HG02981 (cell line): ENCODE data around the gene OR2AE1.

Experiments used
- ATAC-seq: cut with Tn5 transposase; IDR thresholded peaks from one replicate; pipeline ENCODE4 v1.9.1; 2021; ENCODE audit warnings: mild to moderate bottlenecking, moderate library complexity; ENCODE audit not compliant: unreplicated experiment

Gene OR2AE1

DNA sequence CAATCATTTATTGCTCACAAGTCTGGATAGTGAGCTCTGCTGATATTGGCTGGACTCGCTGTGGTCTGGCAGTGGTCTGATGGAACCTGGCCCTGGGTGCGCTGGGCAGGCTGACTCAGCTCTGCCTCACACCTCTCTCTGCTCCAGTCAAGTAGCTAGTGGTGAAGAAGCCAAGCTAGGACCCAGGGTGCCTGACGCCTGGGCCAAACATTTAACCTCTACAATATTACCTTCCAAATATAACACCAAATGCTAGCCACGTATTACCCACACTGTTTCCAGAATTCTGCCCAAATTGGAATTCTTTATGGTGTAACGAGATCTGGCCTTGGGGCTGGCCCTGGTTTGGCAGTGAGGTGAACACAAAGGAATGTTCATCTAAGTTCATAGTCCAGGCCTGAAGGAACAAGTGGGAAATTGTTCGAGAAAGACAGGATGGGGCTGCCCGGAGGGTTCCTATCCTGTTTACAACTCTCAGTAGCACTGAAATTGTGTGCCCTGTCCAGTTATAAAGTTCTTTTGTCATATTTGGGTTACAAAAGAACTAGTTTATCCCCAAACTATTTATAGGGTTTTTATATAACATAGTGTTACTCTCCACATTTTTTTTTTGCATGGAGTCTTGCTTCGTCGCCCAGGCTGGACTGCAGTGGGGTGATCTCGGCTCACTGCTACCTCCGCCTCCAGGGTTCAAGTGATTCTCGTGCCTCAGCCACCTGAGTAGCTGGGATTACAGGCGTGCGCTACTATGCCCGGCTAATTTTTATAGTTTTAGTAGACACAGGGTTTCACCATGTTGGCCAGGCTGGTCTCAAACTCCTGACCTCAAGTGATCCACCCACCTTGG, 16.3 kb downstream of the OR2AE1 start:
- ATAC-seq: no peak

DNA sequence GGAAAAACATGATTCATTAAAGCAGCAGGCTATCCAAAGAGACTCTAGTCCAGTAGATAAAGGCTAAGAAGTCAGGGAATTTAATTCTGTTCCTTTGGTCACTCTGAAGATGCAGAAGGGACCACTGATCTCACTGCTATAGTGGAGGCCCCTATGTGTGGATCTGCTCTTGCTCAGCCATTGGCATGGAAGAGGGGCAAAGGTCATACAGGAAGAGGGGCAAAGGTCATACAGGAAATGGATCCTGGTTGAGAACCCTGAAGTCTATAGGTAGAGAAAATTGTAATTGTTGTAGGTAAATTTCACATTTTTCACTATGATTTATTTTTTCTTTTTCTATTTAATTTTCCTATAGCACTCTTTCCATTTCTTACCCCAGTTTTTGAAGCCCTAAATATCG, 21.6 kb downstream of the OR2AE1 start:
- ATAC-seq: no peak

DNA sequence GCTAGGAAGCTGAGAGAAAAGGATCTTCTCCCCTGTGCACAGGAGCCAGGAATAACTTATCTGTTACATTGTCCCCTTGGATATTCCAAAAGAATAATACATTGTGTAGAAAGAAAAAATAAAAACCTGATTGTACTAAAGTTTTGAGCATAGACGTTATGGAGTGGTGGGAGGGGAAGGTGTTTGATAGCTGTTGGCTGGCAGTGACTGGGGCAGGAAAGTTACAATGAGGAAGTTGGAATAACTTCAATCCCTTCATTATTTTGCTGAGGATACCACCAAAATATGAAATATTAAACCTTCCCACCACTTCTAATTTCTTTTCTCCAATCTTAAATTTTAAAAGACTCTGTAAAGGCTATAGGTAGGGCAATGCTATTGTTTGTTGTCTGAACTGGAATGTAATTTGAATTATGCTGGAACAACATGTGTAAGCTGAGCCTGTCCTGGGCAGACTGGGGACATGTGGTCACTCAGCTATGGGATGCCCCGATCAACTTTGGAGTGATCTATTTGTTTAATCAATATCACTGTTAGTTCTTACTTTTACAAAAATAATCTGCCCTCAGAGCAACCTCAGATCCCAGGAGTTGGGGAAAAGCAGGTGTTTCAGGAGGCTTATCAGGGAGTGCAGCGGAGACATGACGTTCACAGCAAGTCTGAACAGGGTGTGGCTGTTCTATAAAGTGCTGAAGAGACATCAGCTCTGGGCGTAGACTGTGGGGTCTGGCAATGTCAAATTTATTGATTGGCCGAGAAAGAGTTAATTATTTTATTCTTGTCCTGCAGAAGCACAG, 28.2 kb downstream of the OR2AE1 start:
- no peak for ATAC-seq

DNA sequence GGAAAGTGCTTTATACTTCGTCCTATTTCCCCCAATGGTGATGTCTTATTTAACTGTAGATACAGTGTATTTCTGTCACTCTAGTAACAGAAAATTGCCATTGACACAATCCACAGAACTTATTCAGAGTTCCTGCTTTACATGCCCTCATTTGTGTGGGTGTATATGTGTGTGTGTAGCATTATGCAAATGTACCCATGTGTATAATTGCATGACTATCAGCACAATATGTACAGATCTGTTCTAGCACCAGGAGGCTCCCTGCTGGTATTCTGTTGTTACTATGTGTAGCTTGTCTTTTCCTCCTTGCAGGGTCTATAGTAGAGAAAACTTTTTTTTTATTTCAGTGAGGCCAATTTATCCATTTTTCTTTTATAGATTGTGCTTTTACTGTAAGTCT, 32.5 kb downstream of the OR2AE1 start:
- no peak for ATAC-seq

DNA sequence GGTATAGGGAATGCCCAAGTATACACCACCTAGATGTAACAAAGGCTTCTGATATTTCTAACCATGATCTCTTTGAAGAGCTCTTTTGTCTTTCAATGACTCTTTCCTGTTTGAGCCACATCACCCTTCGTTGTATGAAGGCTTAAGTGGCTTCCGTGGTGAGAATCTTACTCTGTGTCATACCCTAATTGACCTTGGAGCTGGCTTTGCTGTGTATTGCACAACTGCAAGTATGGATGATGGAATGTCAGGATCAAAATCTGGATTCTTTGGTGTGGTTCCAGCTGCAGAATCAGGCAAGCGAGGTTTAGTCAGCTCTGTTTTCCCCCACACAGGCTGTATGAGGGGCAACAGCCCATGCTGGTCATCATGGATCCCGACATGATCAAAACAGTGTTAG, 33.0 kb downstream of the OR2AE1 start:
- ATAC-seq: no peak

DNA sequence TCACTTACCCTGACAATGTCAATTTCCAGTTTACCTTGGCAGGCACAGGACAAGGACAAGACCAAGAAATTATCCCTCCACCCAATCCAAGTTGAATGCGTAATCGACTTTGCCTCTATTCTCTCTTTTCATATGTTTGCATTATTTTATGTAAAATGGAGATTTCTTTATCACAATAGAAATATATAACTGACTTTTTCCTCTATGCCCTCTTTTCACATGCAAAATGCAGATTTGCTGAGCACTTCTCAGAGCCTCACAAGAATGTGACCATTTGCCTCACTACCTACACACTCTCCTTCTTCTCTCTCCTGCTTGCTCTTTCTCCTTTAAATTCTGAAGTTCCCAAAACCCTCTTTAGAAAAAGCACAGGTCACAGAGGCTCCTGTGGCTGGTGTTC, 33.9 kb downstream of the OR2AE1 start:
- ATAC-seq: no peak

DNA sequence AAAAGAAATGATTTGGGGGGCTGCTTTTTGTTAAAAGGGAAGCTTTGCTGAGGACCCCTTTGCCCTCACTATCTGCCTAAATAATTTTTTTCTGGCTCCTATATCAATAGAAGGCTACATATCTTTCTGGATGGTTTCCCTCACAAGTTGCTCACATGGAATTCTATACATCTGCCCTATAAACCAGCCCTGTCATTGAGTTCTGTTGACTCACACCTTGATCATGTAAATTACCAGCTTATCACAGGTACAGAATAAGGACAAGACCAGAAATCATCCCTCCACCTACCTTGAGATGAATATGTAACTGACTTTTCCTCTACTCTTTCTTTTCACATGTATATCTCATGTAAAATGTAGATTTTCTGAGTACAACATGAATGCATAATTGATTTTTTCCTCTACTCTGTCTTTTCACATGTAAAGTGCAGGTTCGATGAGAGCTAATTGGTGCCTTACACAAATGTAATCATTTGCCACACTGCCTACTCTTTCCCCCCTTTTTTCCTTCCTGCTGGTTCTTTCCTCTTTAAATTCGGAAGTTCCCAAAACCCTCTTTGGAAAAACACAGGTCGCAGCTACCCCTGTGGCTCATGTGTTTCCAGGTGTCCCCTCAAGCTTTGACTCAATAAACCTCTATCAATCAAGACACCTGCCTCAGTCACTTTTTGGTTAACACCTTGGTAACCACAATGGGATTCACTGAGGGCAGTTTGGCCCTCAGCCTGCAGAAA, 36.5 kb downstream of the OR2AE1 start:
- no peak for ATAC-seq

DNA sequence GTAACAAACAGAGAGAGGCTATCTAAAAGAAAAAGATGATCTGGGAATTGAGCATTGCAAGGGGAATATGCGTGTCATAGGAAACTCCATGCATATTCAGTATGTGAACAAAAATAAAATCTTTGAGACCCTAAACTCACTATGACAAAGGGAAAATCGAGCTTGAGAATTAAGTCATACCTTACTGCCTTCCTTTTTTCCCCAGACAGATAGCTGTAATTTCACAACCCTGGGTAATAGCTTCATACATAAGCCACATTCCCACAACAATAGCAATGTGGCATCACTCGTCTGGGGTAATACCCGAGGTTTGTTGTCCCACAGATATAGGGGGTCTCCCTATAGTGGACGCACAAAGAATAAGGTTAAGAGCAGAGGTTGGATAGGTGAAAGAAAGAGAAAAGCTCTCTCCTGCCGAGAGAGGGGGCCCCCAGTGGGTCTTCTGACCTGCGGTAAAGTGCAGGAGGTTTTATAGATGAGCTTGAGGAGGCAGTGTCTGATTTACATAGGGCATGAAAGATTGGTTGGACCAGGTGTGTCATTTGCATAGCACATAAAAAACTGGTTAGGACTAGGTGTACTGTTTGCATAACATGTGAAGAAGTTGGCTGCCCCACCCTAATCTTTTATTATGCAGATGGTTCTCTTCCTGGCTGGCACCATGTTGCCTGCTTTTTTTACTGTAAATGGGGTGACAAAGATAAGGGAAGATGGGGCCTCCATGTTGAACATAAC, 37.4 kb downstream of the OR2AE1 start:
- no peak for ATAC-seq

DNA sequence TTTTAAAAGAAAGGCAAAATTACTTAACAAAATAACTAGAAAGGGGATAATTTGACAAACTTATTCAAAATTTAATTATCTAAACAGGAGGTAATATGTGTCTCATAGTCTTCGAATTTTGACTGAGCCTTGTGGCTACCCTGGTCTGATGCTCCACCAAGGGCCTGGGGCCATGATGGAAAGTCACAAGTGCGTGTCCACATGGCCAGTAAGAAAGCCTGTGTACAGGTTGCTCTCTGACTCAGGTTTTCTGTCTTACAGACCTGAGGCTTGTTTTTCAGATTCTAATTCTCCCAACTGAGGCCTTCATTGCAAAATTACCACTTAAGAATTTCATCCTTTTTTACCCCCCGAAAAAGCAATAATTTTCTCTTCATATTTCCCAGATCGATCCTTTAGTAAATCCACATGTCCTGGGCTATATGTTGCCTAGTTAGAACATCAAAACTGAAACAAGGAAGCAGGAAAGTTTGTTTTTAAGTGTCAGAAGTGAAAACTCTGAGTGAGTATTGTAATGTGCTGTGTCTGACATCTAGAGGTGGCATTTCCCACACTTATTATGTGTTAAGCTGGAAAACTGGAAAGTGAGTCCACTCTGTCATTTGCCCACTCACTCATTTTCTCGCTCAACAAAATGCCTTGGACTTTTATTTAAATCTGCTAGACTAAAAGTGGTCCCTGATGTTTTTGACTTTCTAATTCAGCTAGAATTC, 39.0 kb downstream of the OR2AE1 start:
- no peak for ATAC-seq

DNA sequence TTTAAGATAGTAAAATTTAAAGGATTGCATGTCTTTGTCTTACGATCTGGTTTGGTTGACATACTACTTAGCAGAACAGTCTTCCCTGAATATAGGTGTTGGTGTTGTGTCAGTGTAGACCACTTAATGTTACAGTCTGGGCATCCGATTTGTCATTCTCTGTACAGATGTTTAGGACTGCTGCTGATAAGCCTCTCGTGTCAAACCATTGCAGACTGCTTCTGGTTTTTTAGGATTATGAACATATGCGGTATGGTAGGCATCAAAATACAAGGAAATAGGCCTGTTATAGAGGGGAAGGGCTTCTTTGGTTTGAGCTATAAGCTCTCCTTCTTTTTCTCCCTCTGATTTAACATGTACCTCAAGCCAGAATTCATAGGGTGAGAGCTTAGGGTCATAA, 41.6 kb downstream of the OR2AE1 start:
- ATAC-seq: no peak

DNA sequence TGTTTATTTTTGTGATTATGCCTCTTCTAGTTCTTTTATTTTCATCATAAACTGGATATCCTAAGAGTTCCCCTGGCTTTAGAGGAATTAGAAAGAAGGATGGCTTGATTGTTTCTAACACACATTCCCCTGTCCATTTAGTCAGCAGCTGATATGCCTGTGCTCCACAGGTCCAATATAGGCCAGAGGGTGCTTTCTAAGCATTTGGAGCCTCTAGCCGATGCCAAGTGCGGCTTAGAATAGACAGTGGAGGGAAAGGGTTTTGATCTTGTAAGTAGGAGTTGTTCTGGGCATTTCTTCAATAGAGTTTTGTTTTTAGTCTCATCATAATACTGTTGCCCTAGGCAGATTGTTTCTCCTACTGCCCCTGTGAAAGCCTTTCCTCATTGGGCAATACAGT, 42.5 kb downstream of the OR2AE1 start:
- no peak for ATAC-seq

DNA sequence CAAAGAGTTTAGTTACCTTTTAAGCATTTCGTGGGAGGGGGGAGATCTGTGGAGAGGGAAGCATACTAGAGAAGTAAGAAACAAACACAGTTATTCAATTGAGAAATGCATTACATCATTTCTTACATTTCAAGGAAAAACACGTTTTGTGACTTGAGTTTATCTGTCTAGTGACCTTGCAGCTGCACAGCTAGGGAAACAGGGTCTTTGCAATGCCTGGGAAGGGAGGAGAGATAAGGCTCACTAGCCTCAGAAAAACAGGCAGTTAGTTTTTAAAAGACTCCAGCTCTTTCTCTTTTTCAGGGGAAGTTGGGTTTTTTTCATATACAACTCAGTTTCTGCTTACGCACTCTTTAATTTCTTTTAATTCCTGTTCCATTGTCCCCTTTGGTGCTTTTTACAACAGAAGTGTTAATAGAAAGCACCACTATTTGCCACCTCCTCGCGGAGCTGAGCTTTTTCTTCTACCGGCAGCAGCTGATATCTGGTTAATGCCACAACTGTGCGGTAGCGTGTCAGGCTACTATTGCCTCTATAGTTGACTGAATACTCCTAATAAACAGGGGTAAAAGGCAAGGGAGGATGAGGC, 43.5 kb downstream of the OR2AE1 start:
- ATAC-seq: no peak

DNA sequence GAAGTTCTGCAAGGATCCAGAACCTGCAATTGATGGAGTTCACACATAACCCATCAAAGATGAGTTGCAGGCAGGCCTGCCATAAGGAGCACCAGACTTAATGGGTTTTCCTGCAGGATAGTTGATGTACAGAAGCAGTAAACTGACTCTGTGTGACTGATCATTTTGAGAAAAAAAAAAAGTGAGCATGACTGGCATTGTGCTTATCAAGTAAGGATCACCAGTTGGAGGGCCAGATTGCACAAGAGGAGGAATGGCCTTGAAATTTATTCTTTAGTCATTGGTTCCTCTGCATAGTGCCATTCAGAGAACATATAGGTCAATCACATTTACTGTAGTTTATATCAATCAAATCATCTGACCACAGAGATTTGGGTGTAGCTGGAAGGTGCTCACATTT, 45.2 kb downstream of the OR2AE1 start:
- no peak for ATAC-seq

DNA sequence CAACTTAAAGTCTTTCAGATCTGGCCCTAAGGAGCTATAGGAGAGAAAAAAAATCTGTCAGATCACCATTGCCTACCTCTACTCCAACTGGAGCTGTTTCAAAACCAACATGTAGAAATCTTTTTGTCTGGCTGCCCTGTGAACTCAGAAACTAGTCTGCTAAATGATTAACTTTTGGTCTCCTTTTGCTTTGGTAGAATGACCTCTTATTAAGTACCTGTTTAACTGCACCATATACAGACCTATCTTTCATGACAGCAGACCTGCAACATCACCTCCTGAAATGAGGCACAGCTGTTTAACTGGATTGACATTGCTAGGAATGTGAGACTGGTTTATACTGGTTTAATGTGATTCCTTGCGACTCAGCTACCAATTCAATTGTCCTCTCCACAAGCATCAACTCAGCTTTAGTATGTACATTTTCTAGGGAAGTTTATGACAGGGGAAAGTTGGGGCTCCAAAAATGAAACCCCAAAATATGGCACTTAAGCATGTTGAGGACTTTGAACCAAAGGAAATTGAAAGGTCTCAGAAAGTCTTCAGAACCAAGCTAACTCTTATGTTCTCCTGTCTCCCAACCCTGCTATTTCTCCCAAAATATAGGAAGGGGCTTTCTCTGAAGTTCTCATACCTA, 47.2 kb downstream of the OR2AE1 start:
- no peak for ATAC-seq

DNA sequence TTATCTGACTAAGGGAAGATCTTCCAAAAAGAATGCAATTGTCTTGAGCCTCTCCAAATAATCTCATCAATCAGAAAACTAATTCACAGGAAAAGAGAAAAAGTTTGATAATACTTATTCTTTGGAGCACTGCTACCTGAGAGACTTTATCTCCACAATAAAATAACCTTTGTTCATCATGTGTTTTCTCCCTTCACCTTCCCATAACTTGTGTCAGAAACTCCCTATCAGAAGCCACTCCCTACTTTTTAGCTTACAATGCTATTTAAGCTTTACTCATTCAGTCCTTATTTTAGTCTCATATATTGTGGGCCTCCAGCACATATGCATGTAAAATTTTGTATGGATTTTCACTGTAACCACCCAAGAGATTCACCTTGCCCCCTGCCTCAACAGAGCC, 48.0 kb downstream of the OR2AE1 start:
- no peak for ATAC-seq

DNA sequence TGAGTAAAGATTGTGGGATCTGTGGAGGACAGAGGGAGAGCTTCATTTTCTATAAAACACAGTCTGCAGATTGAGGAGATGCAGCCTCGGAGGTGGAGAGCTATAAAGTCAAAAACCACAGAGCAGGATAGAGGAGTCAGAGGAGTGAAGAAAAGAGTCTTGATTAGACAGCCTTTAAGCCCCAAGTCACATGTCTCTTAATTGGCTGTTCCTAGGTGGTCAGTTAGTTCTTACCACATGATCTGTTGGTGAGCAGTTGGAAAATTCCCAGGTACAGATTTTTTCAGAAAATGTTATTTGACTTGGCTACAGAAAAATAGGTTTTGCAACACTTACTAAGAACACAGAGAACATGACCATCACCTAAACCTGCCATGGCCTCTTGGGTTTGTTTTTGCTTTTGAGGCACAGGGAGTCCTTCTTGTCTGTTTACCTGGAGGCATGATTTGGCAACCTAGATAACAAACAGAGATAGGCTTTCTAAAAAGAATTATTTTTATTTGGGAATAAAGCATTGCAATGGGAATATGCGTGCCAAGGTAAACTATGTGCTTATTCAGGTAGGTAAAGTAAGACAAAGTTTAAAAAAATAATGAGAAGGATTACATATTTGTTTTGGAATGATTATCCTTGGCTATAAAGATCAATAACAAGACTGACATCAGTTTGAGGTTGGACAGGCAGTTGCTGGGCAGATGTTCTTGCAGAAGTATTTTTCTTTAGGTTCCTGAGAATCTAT, 49.6 kb downstream of the OR2AE1 start:
- no peak for ATAC-seq
